ENCODE measurements around the gene PARP8.
"Not testable (repeated sequence)": the region's sequence is repeated elsewhere in the genome, so short reads cannot be mapped to it uniquely, and the experiment has no call there.

The PARP8 gene

GRCh38 chr5:50666261-50667022 is at the start of gene PARP8:
Gene PARP8, plus strand, starts transcription at chr5:50666637. Its CDS starts 459 bp downstream, at chr5:50667096.
- DNase-seq (ENCODE audit: insufficient read length, low spot score) (peak; percentile 80), FAIRE-seq (peak; percentile 97)

GRCh38 chr5:50623666-50624065 is 42.8 kb upstream of the PARP8 start:
- peak; percentile 76 for FAIRE-seq
- DNase-seq (ENCODE audit: insufficient read length, low spot score) = no peak

GRCh38 chr5:50634866-50635265 is 31.6 kb upstream of the PARP8 start:
- FAIRE-seq; DNase-seq (ENCODE audit: insufficient read length, low spot score): not testable (repeated sequence)

GRCh38 chr5:50637576-50637975 is 28.9 kb upstream of the PARP8 start:
- FAIRE-seq; DNase-seq (ENCODE audit: insufficient read length, low spot score): not testable (repeated sequence)

- peak; percentile 88 for FAIRE-seq
- no peak for DNase-seq (ENCODE audit: insufficient read length, low spot score)
Observed at GRCh38 chr5:50646591-50646990, 19.8 kb upstream of the PARP8 start.

- DNase-seq (ENCODE audit: insufficient read length, low spot score) (no peak), FAIRE-seq (no peak)
Observed at GRCh38 chr5:50647726-50648125, 18.7 kb upstream of the PARP8 start.

- FAIRE-seq = no peak
- no peak for DNase-seq (ENCODE audit: insufficient read length, low spot score)
Observed at GRCh38 chr5:50653946-50654345, 12.5 kb upstream of the PARP8 start.

- DNase-seq (ENCODE audit: insufficient read length, low spot score) (no peak), FAIRE-seq (no peak)
Observed at GRCh38 chr5:50655067-50655809, 11.2 kb upstream of the PARP8 start.

- DNase-seq (ENCODE audit: insufficient read length, low spot score) (no peak), FAIRE-seq (peak; percentile 96)
Observed at GRCh38 chr5:50655810-50656205, 10.6 kb upstream of the PARP8 start.

- FAIRE-seq (no peak), DNase-seq (ENCODE audit: insufficient read length, low spot score) (no peak)
Observed at GRCh38 chr5:50657044-50657443, 9.4 kb upstream of the PARP8 start.

GRCh38 chr5:50658246-50658645 is 8.2 kb upstream of the PARP8 start:
- FAIRE-seq (peak; percentile 86), DNase-seq (ENCODE audit: insufficient read length, low spot score) (no peak)

GRCh38 chr5:50663636-50664035 is 2.8 kb upstream of the PARP8 start:
- DNase-seq (ENCODE audit: insufficient read length, low spot score) = no peak
- no peak for FAIRE-seq

GRCh38 chr5:50665091-50665490 is 1.3 kb upstream of the PARP8 start:
- FAIRE-seq = peak; percentile 95
- DNase-seq (ENCODE audit: insufficient read length, low spot score) = no peak

GRCh38 chr5:50665761-50666202 is 655 bp upstream of the PARP8 start:
- not testable (repeated sequence) for DNase-seq (ENCODE audit: insufficient read length, low spot score)
- peak; percentile 9 for FAIRE-seq

- FAIRE-seq (no peak), DNase-seq (ENCODE audit: insufficient read length, low spot score) (no peak)
Observed at GRCh38 chr5:50667023-50667652, 701 bp downstream of the PARP8 start.

- peak; percentile 77 for DNase-seq (ENCODE audit: insufficient read length, low spot score)
- FAIRE-seq = no peak
Observed at GRCh38 chr5:50667653-50668595, 1.5 kb downstream of the PARP8 start.

GRCh38 chr5:50668636-50669035 is 2.2 kb downstream of the PARP8 start:
- not testable (repeated sequence) for DNase-seq (ENCODE audit: insufficient read length, low spot score); FAIRE-seq

- no peak for DNase-seq (ENCODE audit: insufficient read length, low spot score)
- no peak for FAIRE-seq
Observed at GRCh38 chr5:50672663-50673062, 6.2 kb downstream of the PARP8 start.

GRCh38 chr5:50673444-50673843 is 7.0 kb downstream of the PARP8 start:
- FAIRE-seq; DNase-seq (ENCODE audit: insufficient read length, low spot score): not testable (repeated sequence)

- DNase-seq (ENCODE audit: insufficient read length, low spot score) = no peak
- FAIRE-seq = no peak
Observed at GRCh38 chr5:50675385-50675784, 8.9 kb downstream of the PARP8 start.

Data from HTR-8/SVneo (cell line).